Neural progenitor cell (in vitro differentiated cells): ENCODE data around the gene BICD1.

Source experiments
- EZH2 ChIP-seq: fragments of 200-600 bp; sonication (generic); IDR thresholded peaks from 2 replicates; pipeline ENCODE4 v1.6.1; 2017; ENCODE audit warnings: antibody characterized with exemption, mild to moderate bottlenecking, moderate library complexity
- EZH2phosphoT487 ChIP-seq: fragments of 200-600 bp; sonication (generic); IDR thresholded peaks from 2 replicates; pipeline ENCODE4 v1.6.1; 2017; ENCODE audit warnings: antibody characterized with exemption
- TF ChIP-seq, protein P1 (sequence below): fragments of 200-600 bp; sonication (generic); IDR thresholded peaks from 2 replicates; pipeline ENCODE4 v1.5.1; 2017; ENCODE audit warnings: antibody characterized with exemption, mild to moderate bottlenecking

GRCh38 chr12:32400114-32400672 lies 293.5 kb downstream of the BICD1 start:
- TF ChIP-seq, protein P1, sequence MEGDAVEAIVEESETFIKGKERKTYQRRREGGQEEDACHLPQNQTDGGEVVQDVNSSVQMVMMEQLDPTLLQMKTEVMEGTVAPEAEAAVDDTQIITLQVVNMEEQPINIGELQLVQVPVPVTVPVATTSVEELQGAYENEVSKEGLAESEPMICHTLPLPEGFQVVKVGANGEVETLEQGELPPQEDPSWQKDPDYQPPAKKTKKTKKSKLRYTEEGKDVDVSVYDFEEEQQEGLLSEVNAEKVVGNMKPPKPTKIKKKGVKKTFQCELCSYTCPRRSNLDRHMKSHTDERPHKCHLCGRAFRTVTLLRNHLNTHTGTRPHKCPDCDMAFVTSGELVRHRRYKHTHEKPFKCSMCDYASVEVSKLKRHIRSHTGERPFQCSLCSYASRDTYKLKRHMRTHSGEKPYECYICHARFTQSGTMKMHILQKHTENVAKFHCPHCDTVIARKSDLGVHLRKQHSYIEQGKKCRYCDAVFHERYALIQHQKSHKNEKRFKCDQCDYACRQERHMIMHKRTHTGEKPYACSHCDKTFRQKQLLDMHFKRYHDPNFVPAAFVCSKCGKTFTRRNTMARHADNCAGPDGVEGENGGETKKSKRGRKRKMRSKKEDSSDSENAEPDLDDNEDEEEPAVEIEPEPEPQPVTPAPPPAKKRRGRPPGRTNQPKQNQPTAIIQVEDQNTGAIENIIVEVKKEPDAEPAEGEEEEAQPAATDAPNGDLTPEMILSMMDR, result no peak
- no peak for TF ChIP-seq EZH2
- no peak for TF ChIP-seq EZH2phosphoT487
